HG03175 (cell line): ENCODE data around the gene TECR.

Source experiments
- ATAC-seq: cut with Tn5 transposase; IDR thresholded peaks from one replicate; pipeline ENCODE4 v1.9.1; 2021; ENCODE audit warnings: mild to moderate bottlenecking, moderate library complexity; ENCODE audit not compliant: unreplicated experiment

The TECR gene

DNA sequence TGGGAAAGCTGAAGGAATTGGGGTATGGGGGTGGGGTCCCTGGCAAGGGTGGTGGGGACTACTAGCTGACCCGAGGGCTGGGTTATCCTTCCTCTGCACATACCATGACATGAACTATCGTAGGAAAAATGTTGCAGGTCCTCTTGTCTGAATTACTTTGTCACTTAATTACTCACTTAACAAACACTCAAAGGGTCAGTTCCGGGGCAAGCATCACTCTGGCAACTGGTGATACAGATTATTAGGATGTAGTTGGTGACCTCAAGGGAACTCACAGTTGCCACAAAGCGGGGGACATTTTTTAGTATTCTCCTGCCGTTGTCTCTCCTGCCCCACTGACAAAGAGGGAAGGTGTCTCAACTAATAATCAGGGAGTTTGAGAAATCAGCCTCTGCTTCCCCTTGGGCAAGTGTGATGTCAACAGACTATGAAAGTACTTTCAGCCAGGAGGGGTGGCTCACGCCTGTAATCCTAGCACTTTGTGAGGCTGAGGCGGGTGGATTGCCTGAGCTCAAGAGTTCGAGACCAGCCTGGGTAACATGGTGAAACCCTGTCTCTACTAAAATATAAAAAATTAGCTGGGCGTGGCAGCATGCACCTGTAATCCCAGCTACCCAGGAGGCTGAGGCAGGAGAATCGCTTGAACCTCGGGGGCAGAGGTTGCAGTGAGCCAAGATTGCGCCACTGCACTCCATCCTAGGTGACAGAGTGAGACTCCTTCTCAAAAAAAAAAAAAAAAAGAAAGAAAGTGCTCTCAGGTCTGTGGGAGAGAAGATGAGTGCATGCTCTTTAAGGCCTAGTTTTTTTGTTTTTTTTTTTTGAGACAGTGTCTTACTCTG lies 21.5 kb upstream of the TECR start:
- ATAC-seq, result no peak

DNA sequence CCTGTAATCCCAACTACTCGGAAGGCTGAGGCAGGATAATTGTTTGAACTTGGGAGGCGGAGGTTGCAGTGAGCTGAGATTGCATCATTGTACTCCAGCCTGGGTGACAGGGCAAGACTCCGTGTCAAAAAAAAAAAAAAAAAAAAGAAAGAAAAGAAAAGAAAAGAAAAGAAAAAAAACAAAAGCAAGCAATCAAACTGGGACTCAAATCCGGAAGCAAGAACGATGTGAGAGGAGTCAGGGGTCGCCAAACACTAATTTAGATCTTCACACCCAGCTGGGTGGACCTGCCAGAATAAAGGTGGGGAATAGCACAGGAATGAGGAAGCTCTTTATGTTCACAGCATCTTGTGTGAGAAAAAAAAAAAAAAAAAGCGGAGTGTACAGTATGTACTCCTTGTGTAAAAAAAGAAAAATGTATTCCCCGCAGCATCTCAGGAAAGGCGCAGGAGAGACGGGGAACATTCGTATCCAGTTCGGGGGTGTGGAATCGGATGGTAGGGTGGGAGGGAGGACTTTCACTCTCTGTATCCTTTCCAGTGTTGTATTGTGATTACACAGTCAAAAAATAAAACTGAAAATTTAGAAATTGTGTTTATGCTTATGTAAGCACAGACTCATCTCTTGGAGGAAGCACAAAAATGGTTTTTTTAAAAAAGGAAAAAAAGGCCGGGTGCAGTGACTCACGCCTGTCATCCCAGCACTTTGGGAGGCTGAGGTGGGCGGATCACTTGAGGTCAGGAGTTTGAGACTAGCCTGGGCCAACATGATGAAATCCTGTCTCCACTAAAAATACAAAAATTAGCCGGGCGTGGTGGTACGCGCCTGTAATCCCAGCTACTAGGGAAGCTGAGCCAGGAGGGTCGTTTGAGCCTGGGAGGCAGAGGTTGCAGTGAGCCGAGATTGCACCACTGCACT lies 18.8 kb upstream of the TECR start:
- ATAC-seq, result no peak

DNA sequence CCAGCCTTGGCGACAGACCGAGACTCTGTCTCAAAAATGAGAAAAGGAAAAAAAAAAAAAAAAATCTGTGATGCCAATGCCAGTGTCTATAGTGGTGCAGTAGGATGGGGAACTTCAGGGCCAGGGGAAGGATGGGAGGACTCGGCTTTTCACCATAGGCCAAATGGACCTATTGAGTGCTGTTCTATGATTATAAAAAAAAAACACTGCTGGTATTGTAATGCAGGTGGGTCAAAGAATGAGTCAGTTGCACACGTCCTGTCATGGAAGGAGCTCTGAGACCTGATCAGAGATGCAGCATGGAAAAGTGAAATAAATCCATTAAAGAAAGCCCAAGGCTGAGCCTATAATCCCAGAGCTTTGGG lies 18.2 kb upstream of the TECR start:
- no peak for ATAC-seq

DNA sequence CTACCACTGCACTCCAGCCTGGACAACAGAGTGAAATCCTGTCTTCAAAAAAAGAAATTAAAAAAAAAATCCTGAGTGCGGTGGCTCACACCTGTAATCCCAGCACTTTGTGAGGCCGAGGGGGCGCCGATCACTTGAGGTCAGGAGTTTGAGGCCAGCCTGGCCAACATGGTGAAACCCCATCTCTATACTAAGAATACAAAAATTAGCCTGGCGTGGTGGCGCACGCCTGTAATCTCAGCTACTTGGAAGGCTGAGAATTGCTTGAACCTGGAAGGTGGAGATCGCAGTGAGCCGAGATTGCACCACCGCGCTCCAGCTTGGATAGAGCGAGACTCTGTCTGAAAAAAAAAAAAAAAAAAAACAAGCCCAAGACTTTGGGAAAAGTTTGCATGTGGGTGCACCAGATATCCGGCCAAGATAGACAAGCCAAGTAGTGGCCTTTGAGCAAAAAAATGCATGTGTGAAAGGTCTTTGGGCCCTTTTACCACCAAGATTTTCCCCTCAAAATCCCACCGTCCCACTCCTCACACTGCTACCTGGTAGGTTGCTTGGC lies 16.9 kb upstream of the TECR start:
- no peak for ATAC-seq

DNA sequence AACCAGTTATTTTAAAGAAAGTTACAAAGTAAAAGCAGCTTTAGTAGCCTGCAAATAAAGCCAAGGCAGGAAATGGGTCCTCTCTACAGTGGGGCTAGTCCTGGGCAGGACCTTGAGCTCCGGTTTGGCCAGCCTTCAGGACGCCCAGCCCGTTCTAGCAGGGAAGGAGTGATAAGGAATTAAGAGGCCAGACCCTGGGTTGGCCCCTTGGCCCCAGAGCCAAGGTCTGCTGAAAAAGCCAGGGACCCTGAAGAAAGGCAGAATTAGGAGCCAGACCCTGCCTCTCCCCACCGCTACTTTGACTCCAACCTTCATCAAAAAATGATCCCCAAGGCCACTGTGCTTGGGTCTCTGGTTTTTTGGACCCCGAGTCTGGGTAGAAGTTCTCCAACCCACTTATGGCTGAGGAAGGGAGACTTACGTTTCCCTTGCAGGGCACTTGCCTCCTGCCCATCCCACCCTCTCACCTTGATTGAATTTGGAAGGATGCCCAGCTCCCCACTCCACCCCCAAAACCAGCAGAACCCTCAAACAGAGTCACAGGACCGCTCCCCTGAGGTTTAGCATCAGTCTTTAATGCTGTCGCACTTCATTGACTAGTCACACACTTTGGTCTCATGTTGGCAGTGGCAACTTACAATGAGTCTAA lies 15.1 kb upstream of the TECR start:
- no peak for ATAC-seq

DNA sequence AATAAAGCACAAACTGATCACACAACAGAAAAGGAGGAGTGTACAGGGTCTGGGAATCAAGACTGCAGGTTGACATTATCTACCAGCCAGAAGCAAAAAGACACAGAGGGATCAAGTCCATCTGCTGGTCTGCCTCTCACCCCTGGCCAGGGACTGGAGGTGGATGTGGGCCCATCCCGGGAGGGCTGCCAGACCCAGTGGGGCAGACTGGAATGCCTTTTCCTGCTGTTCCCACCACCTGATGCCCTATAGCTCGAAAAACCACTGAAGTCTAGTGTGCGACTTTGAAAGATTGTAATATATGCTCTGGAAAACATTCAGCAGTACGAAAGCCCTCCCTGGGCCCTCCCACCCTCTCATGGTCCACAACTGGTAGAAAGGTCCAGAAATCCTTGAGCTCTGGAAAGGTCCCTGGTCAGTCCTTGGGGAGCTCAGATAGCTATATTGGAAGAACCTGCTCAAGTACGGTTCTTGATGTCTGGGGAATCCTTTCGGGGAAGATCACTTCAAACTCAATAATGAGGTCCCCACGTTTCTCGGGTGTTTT lies 13.8 kb upstream of the TECR start:
- ATAC-seq, result no peak

DNA sequence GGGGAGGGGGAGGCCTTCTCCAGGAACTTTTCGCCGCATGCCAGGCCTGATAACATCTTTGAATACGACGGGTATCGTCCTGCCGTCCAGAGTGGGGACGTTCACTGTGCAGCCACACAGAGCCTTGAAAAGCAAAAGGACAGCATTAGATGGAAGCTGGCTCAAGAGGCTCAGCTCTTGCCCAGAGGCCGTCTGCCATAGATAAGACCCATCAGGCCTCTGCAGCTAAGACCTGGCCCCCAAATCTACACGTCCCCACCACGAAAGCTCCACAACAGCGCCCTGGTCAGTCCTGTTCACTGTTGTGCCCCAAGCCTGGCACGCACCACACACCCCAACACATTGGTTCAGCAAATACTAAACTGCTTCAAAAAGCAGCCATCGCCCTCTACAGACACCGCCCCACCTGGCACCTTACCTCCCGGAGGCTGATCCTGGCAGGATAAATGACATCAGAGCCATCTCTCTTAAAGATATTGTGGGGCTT lies 13.3 kb upstream of the TECR start:
- no peak for ATAC-seq

DNA sequence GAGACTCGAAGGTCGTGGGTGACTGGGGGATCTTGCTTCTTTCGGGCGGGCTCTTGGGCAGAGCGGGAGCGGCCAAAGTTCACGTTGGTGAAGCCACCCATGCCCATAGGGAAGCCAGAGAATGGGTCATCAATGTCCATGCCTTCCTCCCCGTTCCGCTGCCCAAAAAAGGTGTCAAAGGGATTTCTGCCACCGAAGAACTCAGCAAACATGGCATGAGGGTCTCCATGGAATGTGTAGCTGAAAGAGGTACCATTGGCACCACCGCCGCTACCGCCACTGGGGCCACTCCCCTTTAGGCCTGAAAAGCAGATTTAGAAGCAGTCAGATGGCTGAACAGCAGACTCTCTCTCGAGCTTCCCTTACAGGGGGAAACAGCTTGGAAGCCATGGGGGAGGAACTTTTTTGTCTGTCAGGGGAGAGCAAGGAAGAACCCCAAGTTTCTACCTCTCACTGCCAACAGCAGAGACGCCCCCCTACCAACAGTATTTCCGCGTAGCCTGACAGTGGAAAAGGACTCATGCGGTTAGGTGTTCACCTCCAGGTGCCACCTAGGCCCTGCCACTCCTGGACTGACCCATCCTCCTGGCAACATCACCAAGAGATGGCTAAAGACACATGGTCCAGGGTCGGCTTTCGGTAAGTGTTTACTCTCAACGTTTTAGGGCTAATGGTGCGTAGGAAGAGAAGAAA lies 12.5 kb upstream of the TECR start:
- no peak for ATAC-seq

DNA sequence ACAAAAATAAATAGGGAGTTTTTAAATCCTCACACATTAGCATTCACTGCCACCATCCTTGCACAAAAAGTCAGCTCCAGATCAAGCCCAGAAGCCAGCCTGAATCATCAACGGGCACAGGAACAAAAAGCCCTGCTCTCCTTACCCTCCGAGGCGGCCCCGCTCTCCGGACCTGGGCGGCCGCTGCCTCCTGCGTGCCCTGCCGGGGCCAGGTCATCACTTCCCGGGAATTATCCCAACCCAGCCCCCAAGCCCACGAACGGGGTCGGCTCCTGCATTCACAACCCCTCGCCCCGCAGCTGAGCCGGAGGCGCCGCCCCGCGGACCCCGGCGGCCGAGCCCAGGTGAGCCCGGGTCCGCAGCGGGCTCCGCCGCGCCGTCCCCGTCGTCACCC lies 12.0 kb upstream of the TECR start:
- no peak for ATAC-seq

DNA sequence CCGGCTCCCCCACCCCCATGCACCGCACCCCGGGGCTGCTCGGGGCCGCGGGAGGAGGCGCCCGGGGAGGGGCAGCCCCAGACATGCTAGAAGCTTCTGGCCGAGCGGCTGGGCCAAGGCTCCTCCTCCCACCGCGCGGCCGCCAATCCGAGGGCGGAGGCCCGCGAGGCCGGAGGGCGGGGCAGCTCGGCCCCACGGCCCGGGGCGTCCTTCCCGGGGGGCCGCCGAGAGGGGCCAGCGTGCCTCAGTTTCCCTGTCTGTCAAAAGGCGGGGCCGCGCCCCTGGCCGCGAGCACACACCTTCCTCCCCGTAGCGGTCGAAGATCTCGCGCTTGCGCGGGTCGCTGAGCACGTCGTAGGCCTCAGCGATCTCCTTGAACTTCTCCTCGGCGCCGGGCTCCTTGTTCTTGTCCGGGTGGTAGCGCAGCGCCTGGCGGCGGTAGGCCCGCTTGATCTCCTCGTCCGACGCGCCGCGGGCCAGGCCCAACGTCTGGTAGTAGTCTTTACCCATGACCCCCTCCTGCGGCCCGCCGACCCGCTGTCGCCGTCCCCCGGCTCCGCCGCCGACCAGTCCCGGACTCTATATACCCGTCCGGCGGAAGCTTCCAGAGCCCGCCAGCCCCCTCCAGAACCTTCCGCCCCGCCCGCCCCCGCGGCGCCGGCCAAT lies 11.4 kb upstream of the TECR start, which contains the start of gene DNAJB1:
DNAJB1 (minus strand) TSS at position 558 of the 666 bp plus-strand sequence; CDS start at position 510, 48 bp downstream.
- ATAC-seq, result peak; percentile 65

DNA sequence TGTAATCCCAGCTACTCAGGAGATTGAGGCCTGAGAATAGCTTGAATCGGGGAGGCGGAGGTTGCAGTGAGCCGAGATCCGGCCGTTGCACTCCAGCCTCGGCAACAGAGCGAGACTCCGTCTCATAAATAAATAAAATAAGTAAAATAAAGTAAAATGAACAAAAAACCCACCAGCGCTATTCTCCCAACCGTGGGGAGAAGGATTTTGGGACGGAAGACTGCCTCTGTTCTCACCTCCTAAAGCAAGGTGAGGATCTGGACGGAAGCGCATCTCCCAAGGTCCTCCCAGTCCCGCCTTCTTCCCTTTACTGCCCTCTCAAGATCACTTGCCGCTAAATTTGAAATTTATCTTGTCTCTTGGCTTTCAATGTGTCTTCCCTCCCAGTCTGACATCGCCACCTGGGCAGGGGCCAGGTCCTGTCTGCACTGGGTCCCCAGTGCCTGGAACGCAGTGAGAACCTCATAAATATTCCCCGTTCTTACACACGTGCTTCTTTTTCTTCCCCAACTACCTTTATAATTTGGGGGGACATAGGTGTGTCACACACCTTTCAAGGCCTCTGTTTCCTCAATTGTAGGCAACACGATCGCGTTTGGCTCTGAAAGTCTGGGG lies 10.0 kb upstream of the TECR start:
- ATAC-seq, result no peak

DNA sequence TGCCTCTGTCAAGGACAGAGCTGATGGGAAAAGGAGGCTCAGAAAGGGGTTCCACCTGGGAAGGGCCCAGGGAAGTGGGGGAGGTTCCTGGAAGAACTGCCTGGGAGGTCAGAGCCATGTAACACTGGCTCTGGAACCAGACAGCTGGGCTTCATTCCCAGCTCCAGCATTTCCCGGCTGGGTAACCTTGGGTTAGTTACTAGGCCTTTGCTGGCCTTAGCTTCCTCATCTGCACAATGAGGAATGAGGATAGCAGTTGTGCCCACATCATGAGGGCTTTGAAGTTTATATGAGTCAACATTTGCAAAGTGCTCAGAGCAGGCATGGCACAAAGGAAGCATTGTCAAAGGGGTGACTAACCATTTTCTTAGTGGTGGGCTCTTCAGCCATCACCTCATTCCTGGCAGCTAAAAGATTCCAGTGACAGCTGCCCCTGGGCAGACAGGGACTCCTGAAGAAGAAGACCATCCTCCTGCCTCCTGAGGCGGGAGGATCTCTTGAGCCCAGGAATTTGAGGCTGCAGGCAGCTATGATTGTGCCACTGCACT lies 9.5 kb upstream of the TECR start:
- no peak for ATAC-seq

DNA sequence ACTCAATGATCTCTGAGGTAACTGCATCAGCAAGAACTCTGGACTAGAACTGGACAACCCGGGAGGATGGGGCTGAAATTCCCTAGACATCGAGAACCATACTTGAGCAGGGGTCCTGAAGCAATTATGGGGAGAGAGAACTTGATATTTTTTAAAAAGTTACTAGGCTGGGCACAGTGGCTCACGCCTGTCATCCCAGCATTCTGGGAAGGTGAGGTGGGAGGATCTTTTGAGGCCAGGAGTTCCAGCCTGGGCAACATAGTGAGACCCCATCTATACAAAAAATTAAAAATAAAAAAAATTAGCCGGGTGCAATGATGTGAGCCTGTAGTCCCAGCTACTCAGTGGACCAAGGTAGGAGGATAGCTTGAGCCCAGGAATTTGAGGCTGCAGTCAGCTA lies 8.9 kb upstream of the TECR start:
- ATAC-seq, result no peak

DNA sequence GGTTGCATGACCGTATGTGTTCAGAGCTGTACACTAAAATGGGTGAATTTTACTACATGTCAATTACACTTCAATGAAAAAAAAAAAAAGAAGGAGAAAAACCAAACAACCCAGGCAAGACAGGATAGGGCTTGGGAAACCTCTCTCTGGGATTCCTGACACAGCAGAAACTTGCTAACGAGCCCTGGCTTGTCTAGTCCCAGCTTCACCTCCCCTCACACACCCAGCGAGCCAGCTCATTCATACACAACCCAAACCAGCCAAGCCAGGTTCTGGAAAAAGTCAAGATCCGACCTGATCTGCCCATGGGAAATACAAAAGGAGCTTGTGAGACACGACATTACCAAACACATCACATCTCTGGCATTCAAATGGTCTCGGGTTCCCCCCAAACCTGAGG lies 3.7 kb upstream of the TECR start:
- ATAC-seq, result no peak

DNA sequence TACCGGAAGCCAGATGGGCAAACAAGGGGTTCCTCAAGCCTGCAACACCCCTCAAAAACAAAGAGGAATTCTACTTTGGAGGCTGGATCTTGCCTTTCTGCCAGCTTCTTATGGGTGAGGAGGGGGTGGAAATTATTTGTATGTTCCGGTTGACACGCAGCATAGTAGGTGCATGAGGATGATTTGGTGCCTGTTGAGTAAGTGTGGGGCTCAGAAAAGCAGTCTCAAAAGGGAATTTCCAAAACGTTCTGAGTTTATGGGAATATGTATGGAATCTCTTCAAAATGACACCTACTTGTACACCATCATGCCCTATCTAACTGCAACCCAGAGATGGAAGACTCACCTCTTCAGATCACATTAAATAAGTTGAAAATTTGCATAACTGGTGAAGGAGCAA lies 3.0 kb upstream of the TECR start:
- ATAC-seq, result no peak

DNA sequence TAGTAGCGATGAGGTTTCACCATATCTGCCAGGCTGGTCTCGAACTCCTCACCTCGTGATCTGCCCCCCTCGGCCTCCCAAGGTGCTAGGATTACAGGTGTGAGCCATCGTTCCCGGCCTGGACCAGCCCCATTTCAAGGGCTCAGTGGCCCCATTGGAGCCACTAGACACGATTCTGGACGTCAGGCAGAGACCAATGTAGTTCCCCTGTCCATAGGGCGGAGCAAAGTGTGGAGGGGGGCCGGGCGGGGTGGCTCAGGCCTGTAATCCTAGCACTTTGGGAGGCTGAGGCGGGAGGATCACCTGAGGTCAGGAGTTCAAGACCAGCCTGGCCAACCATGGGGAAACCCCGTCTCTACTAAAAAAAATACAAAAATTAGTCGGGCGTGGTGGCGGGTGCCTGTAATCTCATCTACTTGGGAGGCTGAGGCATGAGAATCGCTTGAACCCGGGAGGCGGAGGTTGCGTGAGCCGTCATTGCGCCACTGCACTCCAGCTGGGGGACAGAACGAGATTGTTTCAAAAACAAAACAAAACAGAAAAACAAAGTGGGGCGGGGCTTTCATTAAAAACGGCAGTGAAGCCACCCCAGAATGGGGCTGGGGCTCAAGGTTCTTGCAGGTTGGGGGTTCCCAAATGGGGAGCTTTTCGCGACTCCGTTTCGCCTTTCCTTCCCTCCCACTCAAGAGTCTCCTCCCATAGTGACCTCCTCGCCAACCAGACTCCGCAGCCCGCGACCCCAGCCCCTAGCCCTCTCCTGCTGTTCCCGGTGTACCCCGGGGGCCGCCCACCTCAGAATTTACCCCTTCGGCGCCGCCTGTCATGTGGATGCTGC lies 758 bp upstream of the TECR start:
- no peak for ATAC-seq

DNA sequence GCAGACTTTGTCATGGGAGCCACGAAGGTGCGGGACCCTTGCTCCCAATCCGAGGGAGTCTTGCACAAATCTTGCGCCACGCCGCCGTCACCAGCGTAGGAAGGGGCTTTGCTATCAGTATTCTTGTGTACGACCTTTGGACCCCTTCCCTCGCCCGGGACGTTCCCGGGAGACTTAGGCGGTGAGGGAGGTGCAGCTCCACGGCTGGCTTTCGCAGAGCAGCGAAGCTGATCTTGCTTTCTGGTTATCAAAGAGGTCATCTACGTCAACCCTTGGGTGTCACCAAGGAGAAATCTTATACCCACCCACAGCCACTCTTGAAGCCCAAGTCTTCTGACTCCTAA lies 583 bp downstream of the TECR start:
- no peak for ATAC-seq

DNA sequence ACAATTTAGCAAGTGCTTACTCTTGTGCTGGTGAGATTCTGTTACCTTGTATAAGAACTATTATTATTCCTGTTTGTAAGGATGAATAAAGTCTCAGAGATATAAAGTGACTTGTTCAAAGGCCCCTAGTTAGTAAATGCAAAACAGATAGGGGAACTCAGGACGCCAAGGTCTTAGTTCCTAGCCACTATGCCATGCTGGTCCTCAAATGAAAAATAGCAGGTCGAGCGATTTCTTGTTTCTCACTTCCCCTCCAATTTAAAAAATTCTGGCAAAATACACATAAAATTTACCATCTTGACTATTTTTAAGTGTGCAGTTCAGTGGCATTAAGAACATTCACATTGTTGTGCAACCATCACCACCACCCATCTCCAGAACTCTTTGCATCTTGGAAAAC lies 1.1 kb downstream of the TECR start:
- no peak for ATAC-seq
